Neural progenitor cell (in vitro differentiated cells): Measurements from ENCODE around the gene MAP7D2.

Source experiments
- EZH2 ChIP-seq: fragments of 200-600 bp; sonication (generic); IDR thresholded peaks from 2 replicates; pipeline ENCODE4 v1.6.1; 2017; ENCODE audit warnings: antibody characterized with exemption, mild to moderate bottlenecking, moderate library complexity
- EZH2phosphoT487 ChIP-seq: fragments of 200-600 bp; sonication (generic); IDR thresholded peaks from 2 replicates; pipeline ENCODE4 v1.6.1; 2017; ENCODE audit warnings: antibody characterized with exemption
- TF ChIP-seq, protein P1 (sequence below): fragments of 200-600 bp; sonication (generic); IDR thresholded peaks from 2 replicates; pipeline ENCODE4 v1.5.1; 2017; ENCODE audit warnings: antibody characterized with exemption, mild to moderate bottlenecking

DNA sequence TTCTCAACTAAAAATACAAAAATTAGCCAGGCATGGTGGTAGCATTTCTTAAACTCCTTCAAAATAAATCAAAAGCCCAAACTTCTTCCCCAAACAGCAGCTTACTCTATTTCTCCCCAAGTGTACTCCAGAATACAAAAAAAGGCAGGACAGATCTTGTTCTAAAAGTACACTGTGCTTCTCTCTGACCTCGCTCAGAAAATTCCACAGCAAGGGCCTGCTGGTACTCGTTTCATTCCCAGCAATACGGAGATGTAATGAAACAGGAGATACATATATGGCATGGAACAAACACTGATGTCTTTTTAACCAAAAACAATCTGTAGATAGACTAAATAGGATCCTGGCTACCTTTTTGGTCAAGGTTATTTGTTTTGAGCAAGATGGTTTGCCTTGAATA, 25.2 kb downstream of the MAP7D2 start:
- no peak for TF ChIP-seq EZH2
- TF ChIP-seq, protein P1, sequence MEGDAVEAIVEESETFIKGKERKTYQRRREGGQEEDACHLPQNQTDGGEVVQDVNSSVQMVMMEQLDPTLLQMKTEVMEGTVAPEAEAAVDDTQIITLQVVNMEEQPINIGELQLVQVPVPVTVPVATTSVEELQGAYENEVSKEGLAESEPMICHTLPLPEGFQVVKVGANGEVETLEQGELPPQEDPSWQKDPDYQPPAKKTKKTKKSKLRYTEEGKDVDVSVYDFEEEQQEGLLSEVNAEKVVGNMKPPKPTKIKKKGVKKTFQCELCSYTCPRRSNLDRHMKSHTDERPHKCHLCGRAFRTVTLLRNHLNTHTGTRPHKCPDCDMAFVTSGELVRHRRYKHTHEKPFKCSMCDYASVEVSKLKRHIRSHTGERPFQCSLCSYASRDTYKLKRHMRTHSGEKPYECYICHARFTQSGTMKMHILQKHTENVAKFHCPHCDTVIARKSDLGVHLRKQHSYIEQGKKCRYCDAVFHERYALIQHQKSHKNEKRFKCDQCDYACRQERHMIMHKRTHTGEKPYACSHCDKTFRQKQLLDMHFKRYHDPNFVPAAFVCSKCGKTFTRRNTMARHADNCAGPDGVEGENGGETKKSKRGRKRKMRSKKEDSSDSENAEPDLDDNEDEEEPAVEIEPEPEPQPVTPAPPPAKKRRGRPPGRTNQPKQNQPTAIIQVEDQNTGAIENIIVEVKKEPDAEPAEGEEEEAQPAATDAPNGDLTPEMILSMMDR, result no peak
- TF ChIP-seq EZH2phosphoT487, result no peak
